ENCODE measurements around the gene EML2. TPM values are rescaled to one million over a fixed set of nuclear protein-coding genes. Genes with fewer than 3 reads are reported as not detected.

EML2 gene
- total and polyA plus RNA-seq, 2 of the 8 experiments (the other 6 are each of a cell fraction or from before 2014, with no cell fraction given): 28.8 to 29.4 TPM

DNA sequence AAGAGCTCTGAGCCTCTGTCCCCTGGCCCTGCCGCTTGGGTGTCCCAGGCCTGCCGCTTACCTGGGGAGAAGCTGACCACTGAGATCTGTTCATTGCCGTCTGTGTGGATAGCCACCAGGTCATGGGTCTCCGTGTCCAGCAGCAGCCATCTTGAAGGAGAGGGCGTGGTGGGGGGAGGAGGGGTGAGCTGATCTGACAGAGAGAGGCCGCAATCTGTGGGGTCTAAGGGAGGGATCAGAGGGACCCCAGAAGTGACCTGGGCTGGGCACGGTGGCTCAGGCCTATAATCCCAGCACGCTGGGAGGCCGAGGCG lies 22.5 kb downstream of the EML2 start:
- peaks cover 2 to 15% (median 4%) of the 10 kb centered on the region in 4 experiments for H3K36me3 ChIP-seq (ENCODE audit: control insufficient read depth in 2 of 4, insufficient read depth in 4 of 4, low read length in 3 of 4)
- no peaks in the 10 kb centered on the region for H3K27me3 ChIP-seq (replicated peaks in 1 of 4; ENCODE audit: control insufficient read depth in 3 of 4, extremely low read depth in 1 of 4, insufficient read depth in 3 of 4, low read length in 3 of 4)
- no peaks in the 10 kb centered on the region for H3K79me1 ChIP-seq (ENCODE audit: low read depth, low read length)
- 0 out of 2 replicates have a peak overlapping the region, but pooled peaks have one; percentile 1 for H2BK12ac ChIP-seq (ENCODE audit: low read depth, low read length)
- H2BK5ac ChIP-seq (ENCODE audit: low read depth, low read length): peak overlapping the region; percentile 88
- no peaks in the 10 kb centered on the region for H4K20me1 ChIP-seq (replicated peaks in 1 of 2; ENCODE audit: control insufficient read depth in 1 of 2, insufficient read depth in 2 of 2, low read length in 2 of 2)
- no peak overlapping the region for H3K14ac ChIP-seq (ENCODE audit: insufficient read length)
- ChIA-PET CTCF (ENCODE audit: partially characterized antibody) (interaction anchor here (0.8 to 5.6 kb wide), 11 partner anchors 9 to 89 kb away, joined by 3 to 67 read pairs (median 4); no protein-coding TSS in a partner anchor), POLR2A (ENCODE audit: partially characterized antibody) (interaction anchor here (0.9 to 7.1 kb wide), 14 partner anchors 11 to 152 kb away, joined by 3 to 119 read pairs (median 5); partner anchors contain the start of genes EML2 and GIPR)
- no peaks in the 10 kb centered on the region for H3K79me2 ChIP-seq (ENCODE audit: control insufficient read depth in 1 of 2, insufficient read depth in 2 of 2, low read length in 2 of 2)
- peak overlapping the region; percentile 83 for H4K8ac ChIP-seq (ENCODE audit: extremely low read depth, insufficient read depth, low read length)
- peaks cover 0 to 6% (median 2%) of the 10 kb centered on the region in 4 experiments; a peak in 5 of 7 replicates for H3K4me1 ChIP-seq (replicated peaks in 1 of 4; ENCODE audit: control insufficient read depth in 3 of 4, insufficient read depth in 4 of 4, low read length in 3 of 4)
- H3K56ac ChIP-seq (replicated peaks; ENCODE audit: insufficient read length, low read depth, low read length): no peak overlapping the region
- no peak overlapping the region for H2AFZ ChIP-seq (ENCODE audit: low read length)
- H3K27ac ChIP-seq (ENCODE audit: low read depth, low read length): peak overlapping the region; percentile 86; the same call in 1 of the 2 replicates
- H3K4me3 ChIP-seq (ENCODE audit: extremely low read depth in 1 of 4, insufficient read depth in 2 of 4, low read depth in 3 of 4, low read length in 4 of 4): peak overlapping the region; percentile 58 to 89 (median 86)
- H4K91ac ChIP-seq (replicated peaks; ENCODE audit: insufficient read length, low read length): peak overlapping the region; percentile 79
- H4K5ac ChIP-seq (ENCODE audit: insufficient read length, low read depth, low read length): peak overlapping the region; percentile 67
- FAIRE-seq (no peak), DNase-seq (ENCODE audit: low read depth in 1 of 2, low spot score in 2 of 2) (no peak)
- 41% methylated on average over 8 of the region's 10 CpGs; no CpG with 5 or more reads in 1 of the 2 experiments for WGBS, 2 experiments (ENCODE audit: extremely low coverage in 1 of 2, insufficient coverage in 1 of 2, insufficient read length in 1 of 2, insufficient replicate concordance in 2 of 2, low coverage in 1 of 2, low lambda C conversion rate in 2 of 2, missing lambda C conversion rate in 1 of 2)
- peak overlapping the region; percentile 96 for H3K4ac ChIP-seq (replicated peaks; ENCODE audit: insufficient read length, low read depth, low read length)
- no peak overlapping the region for H2AK5ac ChIP-seq (ENCODE audit: low read depth, low read length)
- H3K23me2 ChIP-seq (ENCODE audit: low read depth, low read length): peaks cover 7% of the 10 kb centered on the region; the same call in 1 of the 2 replicates
- no peak overlapping the region for H2BK15ac ChIP-seq (ENCODE audit: low read length)
- no peaks in the 10 kb centered on the region for H3K9me3 ChIP-seq (ENCODE audit: insufficient read depth in 2 of 2, low read depth in 1 of 2, low read length in 1 of 2)
- H3K4me2 ChIP-seq (ENCODE audit: insufficient read depth in 1 of 2, low read depth in 2 of 2, low read length in 2 of 2): peak overlapping the region; percentile 83 to 91
- no peak overlapping the region for H2BK120ac ChIP-seq (replicated peaks; ENCODE audit: low read depth, low read length)
- peak overlapping the region; percentile 55 to 79 (median 72); a peak in 5 of 7 replicates for H3K9ac ChIP-seq (replicated peaks in 1 of 4; ENCODE audit: extremely low read depth in 1 of 4, low read depth in 3 of 4, low read length in 3 of 4)
- H3K23ac ChIP-seq (ENCODE audit: insufficient read length): no peak overlapping the region
- no peak overlapping the region for H2BK20ac ChIP-seq (ENCODE audit: low read length)
- peak overlapping the region; percentile 26 for H3K18ac ChIP-seq (ENCODE audit: extremely low read depth, low read length)
- no peak for TF ChIP-seq POLR2AphosphoS5 (IDR thresholded peaks at IDR 0.05; ENCODE audit: low read depth, low read length)
- TF ChIP-seq YY1 (IDR thresholded peaks at IDR 0.05; ENCODE audit: low read depth, low read length): peak; percentile 90
- TF ChIP-seq ASH2L (IDR thresholded peaks at IDR 0.05; ENCODE audit: low read length): peak; percentile 5
- TF ChIP-seq, protein P1, sequence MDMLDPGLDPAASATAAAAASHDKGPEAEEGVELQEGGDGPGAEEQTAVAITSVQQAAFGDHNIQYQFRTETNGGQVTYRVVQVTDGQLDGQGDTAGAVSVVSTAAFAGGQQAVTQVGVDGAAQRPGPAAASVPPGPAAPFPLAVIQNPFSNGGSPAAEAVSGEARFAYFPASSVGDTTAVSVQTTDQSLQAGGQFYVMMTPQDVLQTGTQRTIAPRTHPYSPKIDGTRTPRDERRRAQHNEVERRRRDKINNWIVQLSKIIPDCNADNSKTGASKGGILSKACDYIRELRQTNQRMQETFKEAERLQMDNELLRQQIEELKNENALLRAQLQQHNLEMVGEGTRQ (IDR thresholded peaks at IDR 0.05; ENCODE audit: low read length): no peak
- 0 out of 3 replicates have a peak, but pooled peaks of 1 of the 2 experiments have one; percentile 36 for TF ChIP-seq POLR2A (IDR thresholded peaks at IDR 0.05; ENCODE audit: control extremely low read depth in 1 of 2, low read depth in 2 of 2, low read length in 2 of 2)
- TF ChIP-seq CBX8 (IDR thresholded peaks at IDR 0.05; ENCODE audit: borderline replicate concordance, low read depth, low read length): no peak
- 0 out of 2 replicates have a peak, but pooled peaks have one; percentile 8 for TF ChIP-seq TBP (IDR thresholded peaks at IDR 0.05; ENCODE audit: low read depth, low read length)

All from H1 (cell line).